Aorta (tissue), 5 donors: ENCODE results near the gene CCDC174. TPM values are rescaled to one million over a fixed set of nuclear protein-coding genes. Genes with fewer than 3 reads are reported as not detected.
"Not testable (repeated sequence)": the region's sequence is repeated elsewhere in the genome, so short reads cannot be mapped to it uniquely, and the experiment has no call there.

ENCODE experiments used
- ATAC-seq: fragments of 200-7000 bp; cut with Tn5 transposase; one replicate; pipeline ENCODE4 v1.9.1; 2022; ENCODE audit warnings: moderate library complexity; ENCODE audit not compliant: low FRiP score
- DNase-seq, 2 donors: peaks; one replicate each; pipeline ENCODE4 v3.0.0-alpha.2; 2020
- H3K27ac ChIP-seq, 2 donors: one replicate each; pipeline ENCODE4 v1.5.1; 2013; ENCODE audit warnings: low read length in 2 of 2, mild to moderate bottlenecking in 2 of 2, moderate library complexity in 2 of 2, control low read depth in 1 of 2, inconsistent platforms in 1 of 2, low read depth in 1 of 2
- H3K27me3 ChIP-seq, 2 donors: one replicate each; pipeline ENCODE4 v1.6.1; 2013; ENCODE audit warnings: control low read depth in 1 of 2, low read length in 1 of 2, mild to moderate bottlenecking in 1 of 2, moderate library complexity in 1 of 2; ENCODE audit not compliant: insufficient read depth in 2 of 2, control insufficient read depth in 1 of 2
- H3K36me3 ChIP-seq, 2 donors: one replicate each; pipeline ENCODE4 v1.6.1; 2013; ENCODE audit warnings: control low read depth in 1 of 2, low read length in 1 of 2, mild to moderate bottlenecking in 1 of 2; ENCODE audit not compliant: insufficient read depth in 2 of 2, control insufficient read depth in 1 of 2
- H3K4me1 ChIP-seq, 2 donors: one replicate each; pipeline ENCODE4 v1.6.1; 2013; ENCODE audit warnings: low read length in 2 of 2, control low read depth in 1 of 2, mild to moderate bottlenecking in 1 of 2, moderate library complexity in 1 of 2; ENCODE audit not compliant: insufficient read depth in 2 of 2, control insufficient read depth in 1 of 2
- H3K4me3 ChIP-seq, 2 donors: one replicate each; pipeline ENCODE4 v1.5.1; 2013; ENCODE audit warnings: low read length in 2 of 2, control low read depth in 1 of 2, mild to moderate bottlenecking in 1 of 2
- H3K9me3 ChIP-seq: one replicate; pipeline ENCODE4 v1.6.1; 2013; ENCODE audit warnings: mild to moderate bottlenecking, low read length; ENCODE audit not compliant: control insufficient read depth
- WGBS, 2 donors: extraction: QIAGEN DNeasy Blood & Tissue Kit; methylation state at CpG; one replicate each; pipeline ENCODE4 v1.1.7; 2013; 5-methylcytosine and 5-hydroxymethylcytosine counted together
- intact Hi-C, 2 donors: fragments of 100-400 bp; cut with DNase I; formaldehyde crosslinking; loops; one replicate each; pipeline versions ENCODE4 v1.14.2 to v1.15.0; 2022
- polyA plus RNA-seq, 2 donors: library from polyadenylated mRNA; stranded (reverse); fragments of 200-250 nt; gene quantifications; one replicate each; pipeline ENCODE4 v1.2.3, GENCODE V29; 2013
- total RNA-seq, 2 donors: library from RNA; stranded (reverse); fragmentation: NEBNext Ultra II Directional; extraction: Animal tissue kit (Norgen Biotek cat#: 25700); gene quantifications; one replicate each; pipeline ENCODE4 v1.2.1, GENCODE V29; 2021
- donor health status: healthy with polysubstance abuse.
- donor health status: Bipolar disorder and iron deficiency.
- donor health status: DM: no; HTN: no; CAD: no.
- donor health status: DM: no; HTN: no; CAD: no.
- donor health status: DM: yes; HTN: yes; CAD: no.

Gene CCDC174
- total and polyA plus RNA-seq, 4 donors, result 19.3 to 30.1 (median 23.3) TPM

DNA sequence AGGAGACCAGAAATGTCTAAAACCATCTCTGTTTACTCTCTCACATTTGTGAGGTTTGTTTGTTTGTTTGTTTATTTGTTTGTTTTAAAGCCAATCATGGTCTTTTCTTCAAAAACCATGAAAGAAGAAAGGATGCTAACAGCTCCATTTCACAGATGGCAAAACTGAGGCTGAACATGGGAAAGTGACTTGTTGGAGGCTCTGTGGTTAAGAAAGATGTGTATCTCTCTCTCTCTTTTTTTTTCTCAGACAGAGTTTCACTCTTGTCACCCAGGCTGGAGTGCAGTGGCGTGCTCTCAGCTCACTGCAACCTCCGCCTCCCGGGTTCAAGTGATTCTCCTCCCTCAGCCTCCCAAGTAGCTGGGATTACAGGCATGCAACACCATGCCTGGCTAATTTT, 42.5 kb upstream of the CCDC174 start:
- DNase-seq, H3K4me3 ChIP-seq, H3K36me3 ChIP-seq, H3K27ac ChIP-seq, H3K4me1 ChIP-seq, H3K27me3 ChIP-seq, ATAC-seq, intact Hi-C loops, H3K9me3 ChIP-seq: not testable (repeated sequence)
- WGBS, 2 donors, result 92 to 93% methylated on average over 3 of the region's 3 CpGs

DNA sequence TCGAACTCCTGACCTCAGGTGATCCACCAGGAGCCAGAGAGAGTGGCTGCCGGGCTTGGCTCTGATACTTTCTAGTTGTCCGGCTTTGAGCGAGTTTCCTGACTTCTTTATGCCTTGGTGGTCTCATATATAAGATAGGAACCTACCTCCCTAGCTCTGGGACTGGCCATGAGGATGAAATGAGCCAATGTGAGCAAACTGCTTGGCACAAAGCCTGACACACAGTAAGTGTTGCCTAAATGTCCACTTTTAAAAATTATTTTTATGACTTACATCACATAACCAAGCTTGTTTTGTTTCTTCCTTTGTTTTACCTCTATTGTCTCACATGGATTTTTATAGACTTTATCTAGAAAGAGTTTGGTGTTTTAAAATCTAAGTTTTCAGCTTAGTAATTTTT, 42.1 kb upstream of the CCDC174 start:
- ATAC-seq (no peak), DNase-seq (no peak)
- no peaks in the 10 kb centered on the region for H3K4me1 ChIP-seq
- no peaks in the 10 kb centered on the region for H3K9me3 ChIP-seq
- no peak overlapping the region for H3K4me3 ChIP-seq
- no peak overlapping the region for H3K27ac ChIP-seq
- H3K27me3 ChIP-seq, result no peaks in the 10 kb centered on the region
- intact Hi-C loops, result no loop called here
- 77 to 80% methylated on average over 4 of the region's 4 CpGs for WGBS, 2 donors
- no peaks in the 10 kb centered on the region for H3K36me3 ChIP-seq

DNA sequence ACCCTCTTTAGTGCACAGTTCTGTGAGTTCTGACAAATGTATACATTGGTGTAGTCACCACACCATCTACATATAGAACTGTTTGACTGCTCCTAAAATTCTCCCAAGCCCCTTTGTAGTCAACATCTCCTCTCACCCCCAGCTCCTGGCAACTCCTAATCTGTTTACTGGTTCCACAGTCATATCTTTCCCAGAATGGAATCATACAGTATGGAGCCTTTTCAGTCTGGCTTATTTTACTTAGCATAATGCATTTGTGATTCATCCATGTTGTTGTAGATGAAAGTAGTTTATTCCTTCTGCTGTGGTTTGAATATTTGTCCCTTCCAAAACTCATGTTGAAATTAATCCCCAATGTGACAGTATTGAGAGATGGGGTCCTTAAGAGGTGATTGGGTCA, 41.6 kb upstream of the CCDC174 start:
- Histone ChIP-seq H3K4me3 (no peak overlapping the region), H3K36me3 (no peaks in the 10 kb centered on the region), H3K4me1 (no peaks in the 10 kb centered on the region), H3K27ac (no peak overlapping the region), H3K9me3 (no peaks in the 10 kb centered on the region), H3K27me3 (no peaks in the 10 kb centered on the region)
- intact Hi-C loops, result no loop called here
- ATAC-seq (no peak), DNase-seq (no peak)

DNA sequence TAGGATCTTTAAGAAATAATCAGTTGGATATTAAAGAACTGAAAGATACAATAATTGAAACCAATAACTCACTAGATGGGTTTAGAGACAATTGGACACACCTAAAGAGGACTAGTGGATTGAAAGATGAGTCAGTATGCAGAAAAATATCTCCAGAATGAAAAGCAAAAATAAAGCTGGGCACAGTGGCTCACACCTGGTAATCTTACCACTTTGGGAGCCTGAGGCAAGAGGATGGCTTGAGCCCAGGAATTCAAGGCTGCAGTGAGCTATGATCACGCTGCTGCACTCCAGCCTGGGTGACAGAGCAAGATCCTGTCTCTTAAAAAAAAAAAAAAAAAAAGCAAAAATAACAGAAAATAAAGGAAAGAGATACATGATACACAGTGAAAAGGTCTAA, 37.4 kb upstream of the CCDC174 start:
- no peak overlapping the region for H3K27ac ChIP-seq
- DNase-seq (no peak), ATAC-seq (no peak)
- no peaks in the 10 kb centered on the region for H3K27me3 ChIP-seq
- no peaks in the 10 kb centered on the region for H3K4me1 ChIP-seq
- no peak overlapping the region for H3K4me3 ChIP-seq
- 77 to 82% methylated on average over 1 of the region's 1 CpG for WGBS, 2 donors
- intact Hi-C loops, result no loop called here
- no peaks in the 10 kb centered on the region for H3K9me3 ChIP-seq
- H3K36me3 ChIP-seq, result no peaks in the 10 kb centered on the region

DNA sequence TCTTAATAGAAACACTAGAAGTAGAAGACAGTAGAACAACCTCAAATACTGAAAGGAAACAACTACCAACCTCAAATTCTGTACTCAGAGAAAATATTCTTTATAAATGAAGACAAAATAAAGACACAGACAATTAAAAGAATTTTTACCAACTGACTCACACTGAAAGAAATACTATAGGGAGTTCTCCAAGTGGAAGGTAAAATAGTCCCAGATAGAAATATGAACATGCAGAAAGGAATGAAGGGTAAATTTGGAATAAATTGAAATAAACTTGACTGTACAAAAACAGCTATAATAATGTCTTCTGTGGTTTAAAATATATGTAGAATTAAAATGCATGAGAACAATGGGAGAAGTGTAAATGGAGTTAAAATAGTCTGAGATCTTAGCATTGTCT, 36.7 kb upstream of the CCDC174 start:
- DNase-seq, result no peak
- intact Hi-C loops, result no loop called here
- Histone ChIP-seq H3K9me3 (no peaks in the 10 kb centered on the region), H3K27me3 (no peaks in the 10 kb centered on the region), H3K4me1 (no peaks in the 10 kb centered on the region), H3K36me3 (no peaks in the 10 kb centered on the region), H3K27ac (no peak overlapping the region), H3K4me3 (no peak overlapping the region)
- no peak for ATAC-seq

DNA sequence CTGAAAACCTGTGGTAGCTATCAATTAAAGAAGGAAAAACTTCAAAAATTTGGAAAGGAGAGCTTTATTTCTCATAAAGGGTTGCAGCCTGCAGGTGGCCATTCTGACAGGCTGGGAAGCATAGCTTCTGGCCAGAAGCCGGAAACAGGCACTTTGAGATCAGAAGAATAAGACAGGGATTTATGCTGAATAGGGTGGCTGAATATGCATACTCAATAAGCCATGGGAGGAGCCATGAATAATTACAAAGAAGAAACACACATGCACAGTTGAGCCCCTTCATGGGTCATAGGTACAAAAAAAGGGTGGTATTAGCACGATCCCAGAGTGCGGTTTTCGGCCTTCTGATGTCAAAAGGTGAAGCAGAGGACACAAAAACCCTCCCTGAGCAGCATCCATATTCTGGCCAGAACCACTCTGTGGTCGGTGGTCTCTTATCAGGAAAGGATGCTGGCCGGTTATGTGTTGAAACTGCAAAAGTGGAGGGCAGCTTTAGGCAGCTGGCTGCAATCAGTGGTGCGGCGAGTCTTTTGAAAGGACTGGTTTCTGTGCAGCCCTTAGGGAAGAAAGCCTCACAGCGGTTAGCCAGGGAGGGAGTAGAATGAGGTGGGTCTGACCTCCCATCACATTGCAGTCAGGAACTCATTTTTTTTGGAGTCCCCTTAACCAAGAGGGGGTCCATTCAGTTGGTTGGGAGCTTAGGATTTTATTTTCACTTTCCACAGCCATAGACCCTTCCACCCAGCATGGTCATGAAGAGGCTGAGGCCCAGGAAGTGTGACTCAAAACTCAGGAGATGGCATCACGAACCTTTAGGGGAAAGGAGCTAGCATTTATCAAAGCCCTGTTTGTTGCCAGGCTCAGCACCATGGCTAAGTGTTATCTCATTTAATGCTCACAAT, 34.7 kb upstream of the CCDC174 start:
- Histone ChIP-seq H3K27me3 (no peaks in the 10 kb centered on the region), H3K9me3 (no peaks in the 10 kb centered on the region), H3K4me1 (no peaks in the 10 kb centered on the region), H3K36me3 (no peaks in the 10 kb centered on the region), H3K4me3 (no peak overlapping the region), H3K27ac (no peak overlapping the region)
- 73 to 76% methylated on average over 10 of the region's 10 CpGs for WGBS, 2 donors
- intact Hi-C loops, result no loop called here
- ATAC-seq (no peak), DNase-seq (no peak)

DNA sequence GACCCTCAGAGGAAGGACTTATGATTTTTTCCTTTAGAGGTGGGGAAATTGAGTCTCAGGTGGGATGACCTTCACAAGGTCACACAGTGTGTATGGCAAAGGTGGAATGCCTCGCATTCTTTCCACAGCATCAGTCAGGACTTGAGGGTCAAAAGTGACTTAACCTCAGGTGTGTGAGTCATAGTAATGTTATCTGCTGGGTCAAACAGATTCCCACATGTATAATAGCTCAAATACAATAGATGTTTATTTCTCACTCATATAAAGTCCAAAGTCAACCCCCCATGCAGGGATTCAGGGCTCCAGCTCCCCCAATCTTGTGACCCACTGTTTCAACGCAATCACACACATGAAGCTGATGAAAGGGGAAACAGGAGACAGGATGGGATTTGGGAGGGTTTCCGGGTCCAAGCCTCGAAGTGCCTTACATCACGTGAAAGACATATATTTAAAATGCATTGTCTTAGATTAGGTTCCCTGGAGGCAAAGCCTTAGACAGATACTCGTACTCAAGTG, 34.0 kb upstream of the CCDC174 start:
- WGBS, 2 donors, result 73 to 76% methylated on average over 6 of the region's 6 CpGs
- ATAC-seq, result no peak

DNA sequence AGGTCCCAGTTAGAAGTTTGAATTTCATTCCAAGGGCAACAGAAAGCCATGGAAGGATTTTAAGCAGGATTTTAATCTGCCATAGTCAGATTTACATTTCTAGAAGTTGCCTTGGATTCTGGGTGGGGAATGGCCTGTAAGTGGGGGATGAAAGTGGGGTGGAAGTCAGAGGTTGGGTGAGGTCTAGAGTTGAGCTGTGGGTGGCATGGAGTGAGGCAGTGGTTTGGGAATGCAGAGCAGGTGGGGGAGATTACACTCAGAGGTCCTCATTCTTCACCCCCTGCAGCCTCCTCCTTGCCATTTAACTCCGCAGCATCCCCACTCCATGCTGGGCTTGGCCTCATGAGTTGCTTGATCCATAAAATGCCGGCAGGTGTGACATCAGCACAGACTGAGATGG, 32.0 kb upstream of the CCDC174 start:
- intact Hi-C loops, result no loop called here
- H3K27me3 ChIP-seq, result no peaks in the 10 kb centered on the region
- 42 to 44% methylated on average over 2 of the region's 2 CpGs for WGBS, 2 donors

More for the DNA sequence above, 34.0 kb upstream of the CCDC174 start:
- Histone ChIP-seq H3K4me3 (no peak overlapping the region), H3K36me3 (no peaks in the 10 kb centered on the region), H3K9me3 (no peaks in the 10 kb centered on the region), H3K4me1 (no peaks in the 10 kb centered on the region), H3K27ac (no peak overlapping the region), H3K27me3 (no peaks in the 10 kb centered on the region)
- no peak for DNase-seq
- intact Hi-C loops, result no loop called here

DNA sequence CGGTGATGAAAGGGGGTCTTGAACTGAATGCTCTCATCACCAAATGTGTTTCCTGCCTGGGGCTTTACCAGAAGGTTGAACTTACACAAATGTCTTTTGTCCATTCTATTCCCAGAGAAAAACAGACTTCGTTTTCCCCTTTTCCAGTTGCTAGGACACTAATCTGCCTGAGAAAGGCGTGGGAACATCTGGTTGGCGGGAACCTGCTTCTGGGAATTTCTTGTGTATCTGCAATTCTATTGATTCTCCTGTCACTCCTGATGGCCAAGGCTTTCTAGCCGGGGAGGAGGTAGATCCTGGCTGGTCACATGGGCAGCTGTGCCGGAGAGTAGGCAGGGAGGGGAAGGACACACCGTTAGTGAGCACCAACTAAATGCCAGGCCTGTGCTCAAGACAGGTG, 31.1 kb upstream of the CCDC174 start:
- Histone ChIP-seq H3K36me3 (no peaks in the 10 kb centered on the region), H3K9me3 (no peaks in the 10 kb centered on the region), H3K4me1 (no peaks in the 10 kb centered on the region), H3K27me3 (no peaks in the 10 kb centered on the region), H3K4me3 (no peak overlapping the region), H3K27ac (no peak overlapping the region)
- DNase-seq, result no peak
- ATAC-seq, result no peak
- 60 to 66% methylated on average over 7 of the region's 7 CpGs for WGBS, 2 donors
- intact Hi-C loops, result no loop called here

More for the DNA sequence above, 32.0 kb upstream of the CCDC174 start:
- H3K27ac ChIP-seq, result no peak overlapping the region
- no peaks in the 10 kb centered on the region for H3K4me1 ChIP-seq
- ATAC-seq (no peak), DNase-seq (no peak)
- no peak overlapping the region for H3K4me3 ChIP-seq
- no peaks in the 10 kb centered on the region for H3K36me3 ChIP-seq
- no peaks in the 10 kb centered on the region for H3K9me3 ChIP-seq
